ENCODE data around the gene TNRC6B. TPM values are rescaled to one million over a fixed set of nuclear protein-coding genes. Genes with fewer than 3 reads are reported as not detected.

TNRC6B gene
- total RNA-seq, 1 experiment from 2014 or later, result 52.2 TPM

GRCh38 chr22:40252146-40252545 is 74.4 kb downstream of the TNRC6B start:
- POLR2A ChIA-PET (ENCODE audit: low non-redundant PET), result no interaction called here
- intact Hi-C loops (cut with micrococcal nuclease; ENCODE audit: unreplicated experiment), result no loop called here
- Histone ChIP-seq H3K27ac (ENCODE audit: low read depth, low read length, poor library complexity, severe bottlenecking) (no peak overlapping the region), H3K36me3 (ENCODE audit: insufficient read depth, low read length, poor library complexity, severe bottlenecking) (peaks cover 4% of the 10 kb centered on the region), H3K4me1 (ENCODE audit: insufficient read depth, low read length, poor library complexity, severe bottlenecking) (peaks cover 3% of the 10 kb centered on the region), H3K9me3 (ENCODE audit: low read depth, low read length, poor library complexity, severe bottlenecking) (no peaks in the 10 kb centered on the region), H3K4me3 (ENCODE audit: low read depth, low read length, poor library complexity, severe bottlenecking) (no peak overlapping the region), H3K27me3 (replicated peaks; ENCODE audit: insufficient read depth, low read depth, low read length, poor library complexity) (no peaks in the 10 kb centered on the region)
- DNase-seq (ENCODE audit: low spot score), result no peak
- no TSS peak for BruUV-seq (replicated peaks)
- no peak for TF ChIP-seq EZH2 (IDR thresholded peaks at IDR 0.05; ENCODE audit: borderline replicate concordance, low read depth, low read length, poor library complexity, severe bottlenecking)
- TF ChIP-seq CTCF (conservative IDR thresholded peaks at IDR 0.05; ENCODE audit: low read depth, low read length), result no peak
- CTCF ChIA-PET, result no interaction called here

GRCh38 chr22:40256516-40256915 is 78.8 kb downstream of the TNRC6B start:
- ChIA-PET CTCF (no interaction called here), POLR2A (ENCODE audit: low non-redundant PET) (no interaction called here)
- intact Hi-C loops (cut with micrococcal nuclease; ENCODE audit: unreplicated experiment), result no loop called here
- TF ChIP-seq CTCF (conservative IDR thresholded peaks at IDR 0.05; ENCODE audit: low read depth, low read length), result no peak
- TF ChIP-seq EZH2 (IDR thresholded peaks at IDR 0.05; ENCODE audit: borderline replicate concordance, low read depth, low read length, poor library complexity, severe bottlenecking), result no peak
- H3K36me3 ChIP-seq (ENCODE audit: insufficient read depth, low read length, poor library complexity, severe bottlenecking), result no peaks in the 10 kb centered on the region
- no TSS peak for BruUV-seq (replicated peaks)
- H3K27ac ChIP-seq (ENCODE audit: low read depth, low read length, poor library complexity, severe bottlenecking), result no peak overlapping the region
- no peak overlapping the region for H3K4me3 ChIP-seq (ENCODE audit: low read depth, low read length, poor library complexity, severe bottlenecking)
- no peaks in the 10 kb centered on the region for H3K9me3 ChIP-seq (ENCODE audit: low read depth, low read length, poor library complexity, severe bottlenecking)
- DNase-seq (ENCODE audit: low spot score), result no peak
- H3K27me3 ChIP-seq (replicated peaks; ENCODE audit: insufficient read depth, low read depth, low read length, poor library complexity), result no peaks in the 10 kb centered on the region
- H3K4me1 ChIP-seq (ENCODE audit: insufficient read depth, low read length, poor library complexity, severe bottlenecking), result no peaks in the 10 kb centered on the region

GRCh38 chr22:40258017-40258416 is 80.3 kb downstream of the TNRC6B start:
- CTCF ChIA-PET, result no interaction called here
- no peaks in the 10 kb centered on the region for H3K27me3 ChIP-seq (replicated peaks; ENCODE audit: insufficient read depth, low read depth, low read length, poor library complexity)
- H3K4me3 ChIP-seq (ENCODE audit: low read depth, low read length, poor library complexity, severe bottlenecking), result no peak overlapping the region
- intact Hi-C loops (cut with micrococcal nuclease; ENCODE audit: unreplicated experiment), result no loop called here
- H3K4me1 ChIP-seq (ENCODE audit: insufficient read depth, low read length, poor library complexity, severe bottlenecking), result no peaks in the 10 kb centered on the region
- no TSS peak for BruUV-seq (replicated peaks)
- DNase-seq (ENCODE audit: low spot score), result no peak
- H3K36me3 ChIP-seq (ENCODE audit: insufficient read depth, low read length, poor library complexity, severe bottlenecking), result peaks cover 2% of the 10 kb centered on the region
- no peak overlapping the region for H3K27ac ChIP-seq (ENCODE audit: low read depth, low read length, poor library complexity, severe bottlenecking)
- no peaks in the 10 kb centered on the region for H3K9me3 ChIP-seq (ENCODE audit: low read depth, low read length, poor library complexity, severe bottlenecking)
- POLR2A ChIA-PET (ENCODE audit: low non-redundant PET), result no interaction called here
- TF ChIP-seq CTCF (conservative IDR thresholded peaks at IDR 0.05; ENCODE audit: low read depth, low read length) (no peak), EZH2 (IDR thresholded peaks at IDR 0.05; ENCODE audit: borderline replicate concordance, low read depth, low read length, poor library complexity, severe bottlenecking) (no peak)
